ENCODE results near the gene PACSIN1. TPM values are rescaled to one million over a fixed set of nuclear protein-coding genes. Genes with fewer than 3 reads are reported as not detected.

PACSIN1 gene
- total RNA-seq, 2 experiments from 2014 or later = 0.07 to 0.15 TPM

GRCh38 chr6:34512738-34513115 is 46.9 kb downstream of the PACSIN1 start:
- no peaks in the 10 kb centered on the region for H3K27me3 Mint-ChIP-seq (ENCODE audit: low read depth)
- no peaks in the 10 kb centered on the region for H3K36me3 Mint-ChIP-seq (ENCODE audit: low read depth)
- DNase-seq = no peak
- peaks cover 5% of the 10 kb centered on the region for H3K9me3 Mint-ChIP-seq
- CTCF ChIA-PET = no interaction called here
- intact Hi-C loops (cut with micrococcal nuclease) = no loop called here
- no peaks in the 10 kb centered on the region for H3K4me1 Mint-ChIP-seq (ENCODE audit: low read depth)
- no peak overlapping the region for H3K27ac Mint-ChIP-seq
- H3K4me3 Mint-ChIP-seq = no peak overlapping the region

GRCh38 chr6:34513646-34514045 is 47.8 kb downstream of the PACSIN1 start:
- CTCF ChIA-PET = no interaction called here
- H3K27ac Mint-ChIP-seq = no peak overlapping the region
- intact Hi-C loops (cut with micrococcal nuclease) = no loop called here
- H3K9me3 Mint-ChIP-seq = peaks cover 5% of the 10 kb centered on the region
- no peak for DNase-seq
- H3K4me1 Mint-ChIP-seq (ENCODE audit: low read depth) = no peaks in the 10 kb centered on the region
- no peaks in the 10 kb centered on the region for H3K27me3 Mint-ChIP-seq (ENCODE audit: low read depth)
- H3K4me3 Mint-ChIP-seq = no peak overlapping the region
- no peaks in the 10 kb centered on the region for H3K36me3 Mint-ChIP-seq (ENCODE audit: low read depth)

- no peaks in the 10 kb centered on the region for H3K4me1 Mint-ChIP-seq (ENCODE audit: low read depth)
- intact Hi-C loops (cut with micrococcal nuclease) = no loop called here
- no peak for DNase-seq
- no peak overlapping the region for H3K4me3 Mint-ChIP-seq
- no peaks in the 10 kb centered on the region for H3K36me3 Mint-ChIP-seq (ENCODE audit: low read depth)
- no peaks in the 10 kb centered on the region for H3K27me3 Mint-ChIP-seq (ENCODE audit: low read depth)
- no peak overlapping the region for H3K27ac Mint-ChIP-seq
- CTCF ChIA-PET = no interaction called here
- peaks cover 5% of the 10 kb centered on the region for H3K9me3 Mint-ChIP-seq
Measured at GRCh38 chr6:34514112-34514511, 48.2 kb downstream of the PACSIN1 start.

GRCh38 chr6:34514593-34515472 is 49.0 kb downstream of the PACSIN1 start:
- intact Hi-C loops (cut with micrococcal nuclease) = no loop called here
- peaks cover 5% of the 10 kb centered on the region for H3K9me3 Mint-ChIP-seq
- no peaks in the 10 kb centered on the region for H3K27me3 Mint-ChIP-seq (ENCODE audit: low read depth)
- CTCF ChIA-PET = no interaction called here
- DNase-seq = no peak
- no peak overlapping the region for H3K4me3 Mint-ChIP-seq
- H3K4me1 Mint-ChIP-seq (ENCODE audit: low read depth) = no peaks in the 10 kb centered on the region
- no peaks in the 10 kb centered on the region for H3K36me3 Mint-ChIP-seq (ENCODE audit: low read depth)
- no peak overlapping the region for H3K27ac Mint-ChIP-seq

- DNase-seq = no peak
- intact Hi-C loops (cut with micrococcal nuclease) = no loop called here
- no peaks in the 10 kb centered on the region for H3K27me3 Mint-ChIP-seq (ENCODE audit: low read depth)
- no peaks in the 10 kb centered on the region for H3K36me3 Mint-ChIP-seq (ENCODE audit: low read depth)
- H3K4me3 Mint-ChIP-seq = no peak overlapping the region
- no peak overlapping the region for H3K27ac Mint-ChIP-seq
- CTCF ChIA-PET = no interaction called here
- H3K9me3 Mint-ChIP-seq = no peaks in the 10 kb centered on the region
- H3K4me1 Mint-ChIP-seq (ENCODE audit: low read depth) = no peaks in the 10 kb centered on the region
Measured at GRCh38 chr6:34515473-34516387, 49.9 kb downstream of the PACSIN1 start.

GRCh38 chr6:34516391-34517324 is 50.8 kb downstream of the PACSIN1 start:
- DNase-seq = no peak
- Mint-ChIP-seq H3K27me3 (ENCODE audit: low read depth) (no peaks in the 10 kb centered on the region), H3K4me3 (no peak overlapping the region), H3K4me1 (ENCODE audit: low read depth) (no peaks in the 10 kb centered on the region), H3K9me3 (no peaks in the 10 kb centered on the region), H3K36me3 (ENCODE audit: low read depth) (no peaks in the 10 kb centered on the region), H3K27ac (no peak overlapping the region)
- CTCF ChIA-PET = no interaction called here
- intact Hi-C loops (cut with micrococcal nuclease) = no loop called here

- no peak for DNase-seq
- no peaks in the 10 kb centered on the region for H3K4me1 Mint-ChIP-seq (ENCODE audit: low read depth)
- intact Hi-C loops (cut with micrococcal nuclease) = no loop called here
- CTCF ChIA-PET = no interaction called here
- no peak overlapping the region for H3K4me3 Mint-ChIP-seq
- H3K9me3 Mint-ChIP-seq = no peaks in the 10 kb centered on the region
- no peak overlapping the region for H3K27ac Mint-ChIP-seq
- H3K27me3 Mint-ChIP-seq (ENCODE audit: low read depth) = no peaks in the 10 kb centered on the region
- no peaks in the 10 kb centered on the region for H3K36me3 Mint-ChIP-seq (ENCODE audit: low read depth)
Measured at GRCh38 chr6:34517461-34517881, 51.6 kb downstream of the PACSIN1 start.

GRCh38 chr6:34517966-34518365 is 52.1 kb downstream of the PACSIN1 start:
- DNase-seq = no peak
- no peaks in the 10 kb centered on the region for H3K9me3 Mint-ChIP-seq
- H3K36me3 Mint-ChIP-seq (ENCODE audit: low read depth) = no peaks in the 10 kb centered on the region
- H3K27ac Mint-ChIP-seq = no peak overlapping the region
- intact Hi-C loops (cut with micrococcal nuclease) = no loop called here
- no peaks in the 10 kb centered on the region for H3K27me3 Mint-ChIP-seq (ENCODE audit: low read depth)
- CTCF ChIA-PET = no interaction called here
- H3K4me3 Mint-ChIP-seq = no peak overlapping the region
- H3K4me1 Mint-ChIP-seq (ENCODE audit: low read depth) = no peaks in the 10 kb centered on the region

- H3K27me3 Mint-ChIP-seq (ENCODE audit: low read depth) = no peaks in the 10 kb centered on the region
- CTCF ChIA-PET = no interaction called here
- no peaks in the 10 kb centered on the region for H3K9me3 Mint-ChIP-seq
- intact Hi-C loops (cut with micrococcal nuclease) = no loop called here
- H3K4me3 Mint-ChIP-seq = no peak overlapping the region
- no peaks in the 10 kb centered on the region for H3K36me3 Mint-ChIP-seq (ENCODE audit: low read depth)
- no peak for DNase-seq
- no peak overlapping the region for H3K27ac Mint-ChIP-seq
- H3K4me1 Mint-ChIP-seq (ENCODE audit: low read depth) = no peaks in the 10 kb centered on the region
Measured at GRCh38 chr6:34518669-34519365, 52.9 kb downstream of the PACSIN1 start.

- no peak overlapping the region for H3K27ac Mint-ChIP-seq
- H3K27me3 Mint-ChIP-seq (ENCODE audit: low read depth) = no peaks in the 10 kb centered on the region
- H3K36me3 Mint-ChIP-seq (ENCODE audit: low read depth) = no peaks in the 10 kb centered on the region
- H3K9me3 Mint-ChIP-seq = no peaks in the 10 kb centered on the region
- H3K4me1 Mint-ChIP-seq (ENCODE audit: low read depth) = no peaks in the 10 kb centered on the region
- no peak overlapping the region for H3K4me3 Mint-ChIP-seq
- CTCF ChIA-PET = no interaction called here
- DNase-seq = no peak
- intact Hi-C loops (cut with micrococcal nuclease) = no loop called here
Measured at GRCh38 chr6:34519971-34520644, 54.2 kb downstream of the PACSIN1 start.

GRCh38 chr6:34520645-34521462 is 55.0 kb downstream of the PACSIN1 start:
- intact Hi-C loops (cut with micrococcal nuclease) = no loop called here
- no peak for DNase-seq
- Mint-ChIP-seq H3K4me1 (ENCODE audit: low read depth) (no peaks in the 10 kb centered on the region), H3K4me3 (no peak overlapping the region), H3K36me3 (ENCODE audit: low read depth) (no peaks in the 10 kb centered on the region), H3K27ac (no peak overlapping the region), H3K9me3 (no peaks in the 10 kb centered on the region), H3K27me3 (ENCODE audit: low read depth) (no peaks in the 10 kb centered on the region)
- CTCF ChIA-PET = no interaction called here

Data from activated naive CD4-positive, alpha-beta T cell treated with anti-CD3 and anti-CD28 coated beads for 36 hours (primary cell).